Kasumi-1 (cell line): ENCODE measurements around the gene PHRF1.

Source experiments
- DNase-seq, 2 experiments: peaks; one replicate each; lab custom pipeline; 2025; lab: John Stamatoyannopoulos, UW

The PHRF1 gene

GRCh38 chr11:537622-538430 lies 38.4 kb upstream of the PHRF1 start:
- DNase-seq, result no peak

GRCh38 chr11:538431-539051 lies 37.7 kb upstream of the PHRF1 start:
- no peak for DNase-seq

GRCh38 chr11:539971-540481 lies 36.2 kb upstream of the PHRF1 start:
- no peak for DNase-seq

- no peak for DNase-seq
These were observed 35.5 kb upstream of the PHRF1 start for GRCh38 chr11:540583-541432.

GRCh38 chr11:541433-541885 lies 34.8 kb upstream of the PHRF1 start:
- DNase-seq, result no peak

- no peak for DNase-seq
These were observed 31.5 kb upstream of the PHRF1 start for GRCh38 chr11:544817-545166.

- DNase-seq, result no peak
These were observed 31.1 kb upstream of the PHRF1 start for GRCh38 chr11:545171-545570.

- no peak for DNase-seq
These were observed 27.3 kb upstream of the PHRF1 start for GRCh38 chr11:548700-549603.

- DNase-seq, result no peak
These were observed 26.1 kb upstream of the PHRF1 start for GRCh38 chr11:550021-550745.

GRCh38 chr11:550746-551085 lies 25.6 kb upstream of the PHRF1 start:
- no peak for DNase-seq

GRCh38 chr11:551131-551530 lies 25.1 kb upstream of the PHRF1 start:
- DNase-seq, result no peak

- DNase-seq, result no peak
These were observed 24.7 kb upstream of the PHRF1 start for GRCh38 chr11:551596-551995.

GRCh38 chr11:553083-553987 lies 22.9 kb upstream of the PHRF1 start:
- DNase-seq, result no peak

- DNase-seq, result no peak
These were observed 22.3 kb upstream of the PHRF1 start for GRCh38 chr11:553988-554340.

- peak; percentile 55 to 61 for DNase-seq
These were observed 21.6 kb upstream of the PHRF1 start for GRCh38 chr11:554428-555226.

GRCh38 chr11:555227-555779 lies 21.0 kb upstream of the PHRF1 start:
- no peak for DNase-seq

GRCh38 chr11:555780-556661 lies 20.2 kb upstream of the PHRF1 start:
- no peak for DNase-seq
